HS-27A (cell line): Measurements from ENCODE around the gene DNTT.

Source experiments
- DNase-seq: peaks from one replicate; pipeline ENCODE4 v3.0.0-alpha.2; 2012; ENCODE audit warnings: low read depth, missing footprints

Gene DNTT

GRCh38 chr10:96377816-96378294 is 73.6 kb downstream of the DNTT start:
- DNase-seq, result no peak

GRCh38 chr10:96378741-96379140 is 74.5 kb downstream of the DNTT start:
- no peak for DNase-seq

GRCh38 chr10:96379758-96380157 is 75.5 kb downstream of the DNTT start:
- DNase-seq, result no peak

GRCh38 chr10:96380821-96381220 is 76.6 kb downstream of the DNTT start:
- DNase-seq, result no peak

- DNase-seq, result no peak
Observed at GRCh38 chr10:96384506-96384905, 80.3 kb downstream of the DNTT start.

GRCh38 chr10:96387161-96387560 is 82.9 kb downstream of the DNTT start:
- DNase-seq, result no peak

GRCh38 chr10:96387601-96388000 is 83.4 kb downstream of the DNTT start:
- no peak for DNase-seq
